PC-3 (cell line): ENCODE results near the gene RFX7.

Experiments
- CTCF ChIP-seq: fragments of 300-600 bp; sonication (generic); conservative IDR thresholded peaks from 2 replicates; pipeline ENCODE4 v1.5.1; 2017; ENCODE audit warnings: antibody characterized with exemption, low read depth, mild to moderate bottlenecking, low read length
- EZH2 ChIP-seq: fragments of 300-600 bp; sonication (generic); IDR thresholded peaks from one replicate; pipeline ENCODE4 v1.6.1; 2017; ENCODE audit warnings: antibody characterized with exemption, mild to moderate bottlenecking, low read length; ENCODE audit not compliant: unreplicated experiment
- EZH2phosphoT487 ChIP-seq: fragments of 300-600 bp; sonication (generic); IDR thresholded peaks from 2 replicates; pipeline ENCODE4 v1.6.1; 2018; ENCODE audit warnings: mild to moderate bottlenecking, antibody characterized with exemption, low read length, borderline replicate concordance

- TF ChIP-seq EZH2phosphoT487: no peak
- no peak for TF ChIP-seq CTCF
- no peak for TF ChIP-seq EZH2
These were observed 7.5 kb downstream of the RFX7 start for GRCh38 chr15:56236197-56236596.
